ENCODE measurements around the gene UCP2. TPM values are rescaled to one million over a fixed set of nuclear protein-coding genes. Genes with fewer than 3 reads are reported as not detected.
A peak's percentile ranks its signal among the peaks of the same experiment; 100 is the strongest.
"Not testable (repeated sequence)": the region's sequence is repeated elsewhere in the genome, so short reads cannot be mapped to it uniquely, and the experiment has no call there.

UCP2 gene
- total RNA-seq, 1 donor from 2014 or later = 1.6 TPM

DNA sequence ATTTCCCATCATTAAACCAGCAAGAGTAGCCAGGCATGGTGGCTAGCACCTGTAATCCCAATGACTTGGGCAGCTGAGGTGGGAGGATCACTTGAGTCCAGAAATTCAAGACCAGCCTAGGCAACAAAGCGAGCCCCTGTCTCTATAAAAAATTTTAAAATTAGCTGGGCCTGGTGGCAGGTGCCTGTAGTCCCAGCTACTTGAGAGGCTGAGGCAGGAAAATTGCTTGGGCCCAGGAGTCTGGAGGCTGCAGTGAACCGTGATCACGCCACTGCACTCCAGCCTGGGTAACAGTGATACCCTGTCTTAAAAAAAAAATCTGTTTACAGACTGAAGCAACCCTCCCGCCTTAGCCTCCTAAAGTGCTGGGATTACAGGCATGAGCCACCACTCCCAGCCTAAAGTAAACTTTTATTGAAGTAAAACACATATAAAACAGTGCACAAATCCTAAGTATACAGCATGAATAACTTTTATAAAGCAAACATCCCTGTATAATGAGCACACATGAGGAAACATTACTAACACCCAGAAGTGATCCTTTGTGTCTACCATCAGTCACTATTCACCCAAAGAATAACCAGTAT, 13.6 kb upstream of the UCP2 start:
- FAIRE-seq (no peak), DNase-seq (ENCODE audit: low spot score in 2 of 2) (no peak)

DNA sequence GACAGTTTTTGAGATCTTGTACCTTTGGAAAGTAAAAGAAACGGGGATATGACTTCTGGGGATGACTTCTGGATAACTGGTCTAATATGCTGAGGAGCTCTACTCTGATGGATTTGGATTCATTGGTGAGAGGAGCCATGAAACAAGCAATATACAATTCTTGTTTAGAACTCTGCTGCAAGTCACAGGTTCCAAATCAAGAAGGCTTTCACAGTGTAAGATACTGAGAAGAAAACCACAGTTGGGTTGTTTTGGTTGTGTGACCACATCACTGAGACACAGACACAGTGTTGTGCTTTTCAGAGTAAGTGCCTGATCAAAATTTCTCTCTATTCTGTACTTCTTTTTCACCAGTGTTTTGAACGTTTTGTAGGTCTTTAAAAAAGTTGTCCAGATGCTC, 13.1 kb upstream of the UCP2 start:
- DNase-seq (ENCODE audit: low spot score in 2 of 2) = no peak
- no peak for FAIRE-seq

DNA sequence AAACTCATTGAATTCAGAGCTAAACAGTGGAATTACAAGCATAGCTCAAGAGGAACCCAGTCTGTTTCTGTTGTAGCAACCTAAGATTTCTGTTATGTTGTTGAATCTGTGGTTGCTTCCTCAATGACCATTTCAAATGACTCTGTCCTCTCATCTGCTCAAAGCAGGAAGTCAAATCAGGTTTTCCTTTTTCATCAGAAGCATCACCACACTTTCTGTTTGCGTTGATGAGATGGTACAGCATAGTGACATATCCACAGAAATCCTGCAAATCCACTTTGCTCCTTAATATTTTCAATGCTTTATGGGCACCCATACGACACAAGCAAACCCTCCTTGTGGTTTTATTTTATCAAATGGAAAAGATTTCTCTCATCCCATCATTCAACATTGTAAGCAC, 12.6 kb upstream of the UCP2 start:
- DNase-seq (ENCODE audit: low spot score in 2 of 2) (no peak), FAIRE-seq (no peak)

DNA sequence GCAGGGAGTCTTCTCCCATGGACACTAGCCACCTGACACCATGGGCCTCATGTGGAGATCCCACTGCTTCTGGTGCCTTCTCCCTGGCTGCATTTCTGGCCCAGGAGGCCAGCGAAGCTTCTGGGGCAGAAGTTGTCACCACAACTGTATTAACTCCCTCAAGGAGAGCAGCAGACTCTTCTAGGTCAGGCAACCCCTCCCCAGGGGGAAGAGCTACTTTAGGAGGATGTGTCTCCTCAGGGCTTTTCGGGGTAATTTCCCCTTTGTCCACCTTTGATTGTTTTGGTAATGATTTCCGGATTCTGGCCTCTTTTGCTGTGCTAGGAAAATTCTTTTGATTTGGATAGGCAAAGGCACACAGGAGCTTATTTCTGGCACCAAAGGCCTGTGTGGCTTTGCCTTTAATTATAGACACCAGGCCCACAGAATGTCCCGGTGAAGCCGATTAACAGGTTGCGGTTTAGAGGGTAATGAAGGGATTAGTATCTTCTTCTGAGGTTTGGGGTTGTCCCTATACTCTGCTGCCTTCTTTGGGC, 8.9 kb upstream of the UCP2 start:
- FAIRE-seq (no peak), DNase-seq (ENCODE audit: low spot score in 2 of 2) (no peak)

DNA sequence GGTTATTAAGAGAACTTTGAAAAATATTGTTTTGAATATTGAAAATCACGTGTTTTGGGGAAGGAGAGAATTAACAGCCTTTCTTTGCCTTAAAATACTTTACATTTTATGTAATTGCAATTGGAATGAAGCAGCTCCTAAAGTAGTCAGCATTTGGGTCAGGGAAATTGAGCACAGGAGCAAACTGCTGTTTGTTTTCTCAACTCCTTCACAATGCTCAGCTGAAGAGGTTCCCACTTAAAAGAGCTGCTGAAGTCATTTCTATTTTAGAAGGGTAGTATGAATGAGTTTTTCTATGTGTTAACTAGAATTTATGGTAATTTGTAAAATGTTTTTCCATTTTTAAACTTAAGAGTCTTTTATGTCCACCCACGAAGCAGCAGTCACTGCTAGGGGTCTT, 8.1 kb upstream of the UCP2 start:
- DNase-seq (ENCODE audit: low spot score in 2 of 2) = no peak
- no peak for FAIRE-seq

DNA sequence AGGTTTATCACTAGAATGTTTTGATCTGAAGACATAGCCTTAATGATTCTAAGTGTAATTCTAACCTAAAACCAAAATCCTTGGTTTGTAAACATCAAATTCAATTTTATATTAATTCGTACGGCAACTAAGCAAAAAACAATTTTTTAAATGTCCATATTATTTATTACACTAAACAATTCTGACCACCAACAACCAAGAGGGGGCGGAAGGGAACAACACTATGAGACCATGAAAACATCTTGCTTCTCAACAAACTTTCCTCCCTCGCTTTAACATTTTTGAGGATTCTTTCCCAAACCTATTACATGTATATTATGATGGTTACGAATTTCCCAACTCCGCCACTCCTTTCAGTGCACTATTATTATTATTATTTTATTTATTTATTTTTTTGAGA, 6.5 kb upstream of the UCP2 start:
- FAIRE-seq (no peak), DNase-seq (ENCODE audit: low spot score in 2 of 2) (no peak)

DNA sequence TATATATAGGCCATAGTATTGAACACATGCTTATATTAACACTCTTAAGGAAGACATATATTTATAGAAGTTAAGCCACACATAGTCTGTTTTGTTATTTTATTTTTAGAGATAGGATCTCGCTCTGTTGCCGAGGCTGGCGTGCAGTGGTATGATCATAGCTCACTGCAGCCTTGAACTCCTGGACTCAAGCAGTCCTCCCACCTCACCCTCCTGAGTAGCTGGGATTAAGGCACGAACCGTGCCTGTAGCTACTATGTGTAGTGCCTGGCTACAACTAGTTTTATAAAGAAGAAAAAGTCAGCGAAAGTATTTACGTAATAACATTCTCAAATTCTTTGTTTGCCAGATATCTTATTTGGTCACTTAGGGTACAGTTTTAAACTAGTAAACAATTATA, 5.6 kb upstream of the UCP2 start:
- no peak for DNase-seq (ENCODE audit: low spot score in 2 of 2)

DNA sequence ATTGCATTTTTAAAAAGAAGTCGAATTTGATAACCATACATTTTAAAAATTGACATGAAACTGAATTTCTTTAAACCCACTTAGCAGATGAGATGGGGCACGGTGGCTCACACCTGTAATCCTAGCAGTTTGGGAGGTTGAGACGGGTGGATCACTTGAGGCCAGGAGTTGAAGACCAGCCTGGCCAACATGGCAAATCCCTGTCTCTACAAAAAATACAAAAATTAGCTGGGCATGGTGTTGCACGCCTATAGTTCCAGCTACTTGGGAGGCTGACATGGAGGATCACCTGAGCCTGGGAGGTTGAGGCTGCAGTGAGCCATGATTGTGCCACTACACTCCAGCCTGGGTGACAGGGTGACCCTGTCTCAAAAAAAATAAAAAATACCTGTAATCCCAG, 3.0 kb upstream of the UCP2 start:
- FAIRE-seq; DNase-seq (ENCODE audit: low spot score in 2 of 2): not testable (repeated sequence)

More for the DNA sequence above, 5.6 kb upstream of the UCP2 start:
- FAIRE-seq = no peak

DNA sequence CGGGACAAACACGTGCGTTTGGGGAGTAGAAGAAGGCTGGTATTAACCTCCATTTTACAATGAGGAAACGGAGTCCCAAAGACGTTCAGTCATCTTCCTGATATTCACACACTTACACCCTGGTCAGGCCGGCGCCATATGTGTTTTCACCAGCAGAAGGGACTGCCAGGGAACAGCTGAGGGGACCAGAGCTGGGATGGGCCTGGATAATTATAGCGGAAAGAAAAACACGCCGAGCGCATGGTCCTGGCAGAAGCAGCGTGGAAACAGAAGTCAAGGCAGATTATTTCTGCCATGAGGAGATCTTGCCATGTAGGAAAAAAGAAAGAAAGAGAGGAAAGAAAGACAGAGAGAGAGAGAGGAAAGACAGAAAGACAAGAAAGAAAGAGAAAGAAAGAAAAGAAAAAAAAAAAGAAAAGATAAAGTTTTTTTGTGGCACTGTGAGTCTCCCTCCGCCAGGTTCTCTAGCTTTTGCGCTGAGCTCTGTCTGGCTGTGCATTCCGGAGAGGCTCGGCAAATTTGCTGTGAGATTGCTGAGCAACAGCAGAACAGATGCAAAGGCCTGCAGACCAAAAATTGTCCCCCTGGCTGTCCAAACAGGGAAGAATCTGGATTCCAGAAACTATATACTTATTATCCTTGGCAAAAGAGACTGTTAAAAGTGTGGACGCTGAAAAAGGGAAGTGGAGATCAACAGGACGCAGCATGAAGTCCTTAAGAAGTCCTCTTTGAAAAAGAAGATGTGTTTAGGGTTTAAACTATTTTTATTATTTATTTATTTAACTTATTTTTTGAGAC, 1.3 kb upstream of the UCP2 start:
- FAIRE-seq (no peak), DNase-seq (ENCODE audit: low spot score in 2 of 2) (no peak)

DNA sequence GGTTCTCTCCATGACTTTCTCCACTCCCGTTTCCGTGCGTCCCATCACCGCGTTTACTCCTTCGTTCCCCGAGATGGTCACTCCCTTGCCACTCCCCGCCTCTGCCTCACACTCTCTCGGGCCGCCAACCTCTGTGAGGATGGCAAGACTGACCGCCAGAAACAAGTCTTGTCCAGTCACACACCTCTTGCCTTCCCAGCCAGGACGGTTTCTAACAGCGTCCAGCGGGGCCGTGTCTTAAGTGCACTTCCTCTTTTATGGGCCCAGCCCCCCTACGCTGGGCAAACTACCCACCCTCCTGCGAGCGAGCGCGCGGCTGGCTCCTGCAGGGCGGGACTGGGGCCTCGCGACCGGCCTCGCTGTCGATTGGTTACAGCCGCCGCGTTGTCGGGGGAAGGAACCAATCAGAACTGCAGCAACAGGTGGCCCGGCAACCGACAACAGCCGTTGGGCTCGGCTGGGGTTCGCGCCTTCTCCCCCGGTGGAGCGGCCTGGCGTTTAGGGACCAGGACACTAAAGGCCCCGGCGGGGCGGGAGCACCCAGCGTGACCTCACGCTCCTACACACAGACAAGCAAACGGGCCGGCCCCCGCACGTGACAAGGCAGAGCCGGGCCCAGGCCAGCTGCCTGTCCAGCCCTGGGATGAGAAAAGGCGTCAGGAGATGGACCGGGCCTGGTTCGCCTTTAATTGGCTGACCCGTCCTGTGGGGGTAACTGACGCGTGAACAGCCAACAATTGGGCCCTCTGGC, 522 bp upstream of the UCP2 start:
- FAIRE-seq = no peak
- DNase-seq (ENCODE audit: low spot score in 2 of 2) = peak; percentile 95 to 97

DNA sequence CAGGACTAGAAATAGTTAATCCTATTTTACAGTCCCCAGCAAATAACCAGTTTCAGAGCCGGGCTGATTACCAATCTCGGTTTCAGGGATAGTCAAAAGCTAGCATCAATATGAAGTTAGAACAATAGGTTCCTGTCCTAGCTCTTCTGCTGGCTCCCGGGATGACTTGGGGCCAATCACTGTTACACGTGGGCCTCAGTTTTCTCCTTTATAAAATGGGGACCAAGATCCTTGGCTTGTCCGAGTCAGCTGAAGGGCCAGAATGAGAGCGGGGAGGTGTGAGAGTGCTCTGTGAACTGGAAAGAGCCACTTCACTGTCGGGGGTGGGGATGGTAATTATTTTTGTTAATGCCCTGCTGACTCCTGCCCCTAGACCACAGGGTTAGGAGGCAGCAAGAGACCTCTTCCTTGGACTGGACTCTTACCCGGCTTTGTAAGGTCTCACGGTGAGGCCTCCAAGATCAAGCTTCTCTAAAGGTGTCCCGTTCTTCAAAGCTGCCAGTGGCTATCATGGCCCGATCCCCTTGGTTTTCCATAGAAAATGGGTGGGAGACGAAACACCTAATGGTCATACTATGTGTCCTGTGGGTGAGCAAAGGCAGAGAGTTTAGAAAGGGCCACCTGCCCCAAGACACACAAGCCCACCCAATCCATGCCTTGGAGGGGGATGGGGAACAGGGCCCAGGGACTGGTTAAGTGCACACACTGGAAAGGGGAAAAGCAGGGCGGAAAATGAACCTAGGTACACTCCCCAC, 1.4 kb downstream of the UCP2 start:
- no peak for FAIRE-seq
- DNase-seq (ENCODE audit: low spot score in 2 of 2) = no peak

DNA sequence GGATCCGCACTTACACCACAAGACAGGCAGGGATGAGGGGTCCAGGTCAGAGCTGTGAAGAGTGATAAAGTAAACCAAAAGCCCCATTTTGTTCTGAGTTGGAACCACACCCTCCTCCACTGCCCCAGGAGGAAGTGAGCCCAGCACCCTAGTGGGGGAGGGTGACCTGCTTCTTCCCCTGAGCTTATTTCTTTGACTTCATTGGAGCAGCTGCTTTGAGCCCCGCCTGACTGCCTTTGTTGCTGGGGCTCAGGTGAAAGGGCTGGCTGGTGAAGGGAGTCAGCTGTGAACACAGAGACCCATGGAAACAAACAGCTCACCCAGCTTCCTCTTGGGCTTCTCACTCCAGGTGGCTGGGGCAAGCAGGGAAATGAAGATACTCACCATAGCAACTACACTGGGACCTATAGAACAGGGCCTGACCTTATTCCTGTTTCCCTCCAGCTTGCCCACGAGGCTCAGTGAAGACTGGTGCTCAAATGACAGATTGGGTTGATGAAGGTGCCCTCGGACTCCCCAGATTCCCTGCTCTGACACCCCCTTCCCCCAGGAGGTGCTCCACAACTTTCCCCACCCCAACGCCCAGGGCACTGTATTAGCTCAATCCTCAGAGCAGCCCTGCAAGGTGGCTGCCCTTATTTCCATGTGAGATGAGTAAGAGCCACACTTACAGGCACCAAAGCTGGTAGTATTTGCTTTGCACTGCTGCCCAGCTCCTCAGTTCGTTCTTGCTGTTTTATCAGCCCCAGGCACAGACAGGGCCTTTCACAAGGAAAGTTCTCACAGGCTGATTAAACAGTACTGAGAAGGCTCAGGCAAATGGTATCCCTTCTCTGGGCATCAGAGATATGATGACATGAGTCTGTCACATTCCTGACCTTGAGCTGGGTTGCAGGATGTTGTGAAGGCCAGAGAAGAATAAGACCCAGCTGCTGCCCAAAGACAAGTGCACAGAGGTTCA, 2.4 kb downstream of the UCP2 start:
- FAIRE-seq = no peak
- no peak for DNase-seq (ENCODE audit: low spot score in 2 of 2)

DNA sequence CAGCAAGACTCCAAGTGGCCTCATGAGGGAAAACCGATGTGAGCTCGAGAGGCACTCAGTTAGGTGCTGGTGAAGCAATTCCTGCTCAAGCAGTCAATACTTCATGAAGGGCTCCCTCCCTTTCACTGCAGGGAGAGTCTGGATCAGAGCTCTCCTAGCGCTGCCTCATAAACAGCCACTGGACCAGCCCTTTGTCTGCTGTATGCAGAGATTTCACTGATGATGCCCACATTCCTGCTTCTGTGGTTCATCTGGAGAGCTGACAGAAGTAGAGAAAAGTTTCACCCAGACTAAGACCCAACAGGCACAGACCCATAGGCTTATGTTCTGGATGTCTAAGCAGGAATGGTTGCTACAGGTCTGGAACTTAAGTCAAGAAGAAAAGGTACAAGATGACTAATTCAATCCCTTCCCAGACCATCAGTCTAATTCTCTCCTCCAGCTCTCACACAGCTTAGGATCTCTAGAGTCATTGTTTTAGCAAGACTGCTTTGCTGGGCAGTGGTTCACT, 4.0 kb downstream of the UCP2 start:
- FAIRE-seq (no peak), DNase-seq (ENCODE audit: low spot score in 2 of 2) (no peak)

DNA sequence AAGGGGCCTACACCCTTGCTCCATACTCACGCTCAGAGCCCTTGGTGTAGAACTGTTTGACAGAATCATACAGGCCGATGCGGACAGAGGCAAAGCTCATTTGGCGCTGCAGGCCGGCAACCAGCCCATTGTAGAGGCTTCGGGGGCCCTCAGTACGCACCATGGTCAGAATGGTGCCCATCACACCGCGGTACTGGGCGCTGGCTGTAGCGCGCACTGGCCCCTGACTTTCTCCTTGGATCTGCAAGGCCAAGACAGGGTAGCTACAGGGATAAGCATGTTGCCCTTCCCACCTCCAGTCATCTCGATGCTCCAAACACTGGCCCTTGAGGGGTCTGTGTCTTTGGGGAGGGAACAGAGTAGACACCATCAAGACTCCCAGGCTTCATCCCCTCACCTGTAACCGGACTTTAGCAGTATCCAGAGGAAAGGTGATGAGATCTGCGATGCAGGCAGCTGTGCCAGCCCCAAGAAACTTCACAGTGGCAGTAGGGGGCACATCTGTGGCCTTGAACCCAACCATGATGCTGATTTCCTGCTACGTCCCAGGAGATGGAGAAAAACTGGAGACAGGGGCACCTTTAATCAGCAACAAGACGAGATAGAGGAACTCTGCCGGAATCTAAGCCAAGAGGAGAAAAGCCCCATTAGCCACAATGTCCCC, 4.7 kb downstream of the UCP2 start:
- no peak for FAIRE-seq

DNA sequence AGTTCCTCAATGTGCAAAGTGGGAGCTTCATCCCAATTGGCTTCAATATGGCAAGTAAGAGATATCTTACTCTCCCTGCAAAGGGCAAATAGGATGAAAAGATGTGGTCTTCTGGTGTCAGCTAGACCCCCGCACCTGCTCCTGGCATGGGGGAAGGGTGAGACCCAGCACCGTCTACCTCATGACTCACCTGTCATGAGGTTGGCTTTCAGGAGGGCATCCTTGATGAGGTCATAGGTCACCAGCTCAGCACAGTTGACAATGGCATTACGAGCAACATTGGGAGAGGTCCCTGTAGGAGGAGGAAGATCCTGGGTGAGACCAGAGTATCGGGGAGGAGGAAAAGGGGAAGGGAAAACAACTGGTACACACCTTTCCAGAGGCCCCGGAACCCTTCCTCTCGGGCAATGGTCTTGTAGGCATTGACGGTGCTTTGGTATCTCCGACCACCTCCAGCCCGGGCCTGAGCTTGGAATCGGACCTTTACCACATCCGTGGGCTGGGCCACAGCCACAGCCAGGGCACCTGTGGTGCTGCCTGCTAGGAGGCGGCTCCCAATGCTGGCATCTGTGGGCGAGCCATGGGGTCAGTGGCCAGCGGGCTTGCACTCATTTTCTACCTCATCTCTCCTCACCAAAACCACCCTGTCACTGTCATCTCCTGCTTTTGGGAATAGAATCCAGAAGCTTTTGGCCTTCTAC, 6.0 kb downstream of the UCP2 start:
- FAIRE-seq (no peak), DNase-seq (ENCODE audit: low spot score in 2 of 2) (no peak)

More for the DNA sequence above, 4.7 kb downstream of the UCP2 start:
- no peak for DNase-seq (ENCODE audit: low spot score in 2 of 2)

DNA sequence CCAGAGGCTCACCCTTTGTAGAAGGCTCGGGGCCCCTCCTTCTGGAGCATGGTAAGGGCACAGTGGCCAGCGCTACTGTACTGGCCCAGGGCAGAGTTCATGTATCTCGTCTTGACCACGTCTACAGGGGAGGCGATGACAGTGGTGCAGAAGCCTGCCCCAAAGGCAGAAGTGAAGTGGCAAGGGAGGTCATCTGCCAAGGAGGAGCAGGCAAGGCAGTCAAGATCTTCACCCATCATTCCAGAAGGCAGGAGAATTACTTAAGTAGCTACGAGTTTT, 7.2 kb downstream of the UCP2 start:
- FAIRE-seq (no peak), DNase-seq (ENCODE audit: low spot score in 2 of 2) (no peak)

DNA sequence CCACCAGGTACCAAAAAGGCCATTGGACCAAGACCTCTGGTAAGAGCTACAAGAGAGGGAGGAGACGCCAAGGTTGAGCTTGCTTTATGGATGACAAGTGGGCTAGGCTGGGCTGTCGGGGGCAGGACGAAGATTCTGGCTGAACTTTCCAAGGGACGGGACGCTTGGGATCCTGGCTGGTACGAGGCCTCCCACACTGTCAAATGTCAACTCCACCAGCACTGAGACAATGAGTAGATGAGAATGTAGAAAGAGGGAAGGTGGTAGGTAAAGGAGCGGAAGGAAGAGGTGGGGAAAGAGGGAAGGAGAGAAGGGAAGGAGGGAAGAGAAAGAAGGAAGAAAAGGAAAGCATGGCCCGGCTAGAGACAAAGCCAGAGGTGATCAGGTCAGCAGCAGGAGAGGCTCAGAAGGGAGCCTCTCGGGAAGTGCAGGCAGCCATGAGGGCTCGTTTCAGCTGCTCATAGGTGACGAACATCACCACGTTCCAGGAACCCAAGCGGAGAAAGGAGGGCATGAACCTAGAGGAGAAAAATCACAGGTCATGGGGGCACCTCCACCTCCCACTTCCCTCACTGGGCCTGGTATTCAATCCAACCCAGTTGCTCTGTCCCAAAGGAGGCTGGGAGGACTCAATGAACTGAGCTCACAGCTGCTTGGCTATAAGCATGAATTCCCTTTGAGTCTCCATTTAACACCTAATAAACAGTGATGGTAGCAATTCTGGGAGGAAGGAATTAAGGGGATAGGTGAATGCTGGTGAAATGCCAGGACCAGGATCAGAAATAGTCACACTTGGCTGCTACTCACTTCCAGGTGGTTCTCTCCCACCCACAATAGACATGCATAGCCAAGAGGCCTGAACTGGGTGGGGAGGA, 7.8 kb downstream of the UCP2 start:
- FAIRE-seq = no peak
- DNase-seq (ENCODE audit: low spot score in 2 of 2) = no peak
